Suppressor macrophage treated with lipopolysaccharide for 4 hours (primary cell): ENCODE measurements around the gene QTRT2.

ENCODE experiments used
- DNase-seq: peaks from one replicate; pipeline ENCODE4 v3.0.0-alpha.2; 2020

Gene QTRT2

GRCh38 chr3:114056130-114057010, at the start of gene QTRT2, which contains the start of gene CCDC191:
Gene QTRT2, plus strand, starts transcription at chr3:114056737. Its CDS starts 8,521 bp downstream, at chr3:114065258.
Gene CCDC191, minus strand, starts transcription at chr3:114056526. Its CDS starts 60 bp downstream, at chr3:114056466.
- DNase-seq: peak; percentile 100

GRCh38 chr3:114011059-114011797, 45.3 kb upstream of the QTRT2 start:
- no peak for DNase-seq

- no peak for DNase-seq
These were observed 42.3 kb upstream of the QTRT2 start for GRCh38 chr3:114014211-114014610.

DNA sequence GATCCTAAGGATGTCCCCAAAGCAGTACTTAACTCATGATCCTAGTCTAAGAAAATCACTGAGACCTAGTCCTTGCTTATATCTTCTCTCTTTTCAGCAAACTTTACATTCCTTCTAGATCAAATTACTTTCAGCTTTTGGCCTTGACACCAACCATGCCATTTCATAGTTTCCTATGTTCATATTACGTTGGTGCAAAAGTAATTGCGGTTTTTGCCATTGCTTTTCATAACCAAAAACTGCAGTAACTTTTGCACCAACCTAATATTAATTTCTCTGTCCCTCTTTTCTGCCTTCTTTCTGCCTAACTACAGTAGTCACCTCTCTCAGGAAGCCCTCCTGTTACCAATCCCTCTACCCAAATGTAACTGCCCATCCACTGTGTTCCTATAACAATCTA, 37.1 kb upstream of the QTRT2 start:
- DNase-seq: no peak

DNA sequence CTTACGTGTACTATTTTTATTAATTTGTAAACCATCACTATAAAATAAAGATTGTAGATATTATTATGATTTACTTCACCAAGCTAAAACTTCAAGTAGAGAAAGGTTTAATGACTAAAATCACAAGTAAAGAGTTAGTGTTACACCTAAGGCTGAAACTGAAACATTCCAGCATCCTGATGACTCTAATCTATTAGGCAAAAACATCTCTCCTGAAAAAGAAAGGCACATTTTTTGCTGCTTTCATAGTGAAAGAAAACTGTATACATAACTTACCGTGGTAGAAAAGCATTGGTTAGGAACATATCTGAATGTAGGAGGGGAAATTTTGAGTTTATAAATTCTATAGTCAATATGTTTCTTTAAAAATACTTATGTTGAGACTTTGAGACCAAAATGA, 35.6 kb upstream of the QTRT2 start:
- DNase-seq: no peak

GRCh38 chr3:114022145-114022802, 34.3 kb upstream of the QTRT2 start:
- no peak for DNase-seq

DNA sequence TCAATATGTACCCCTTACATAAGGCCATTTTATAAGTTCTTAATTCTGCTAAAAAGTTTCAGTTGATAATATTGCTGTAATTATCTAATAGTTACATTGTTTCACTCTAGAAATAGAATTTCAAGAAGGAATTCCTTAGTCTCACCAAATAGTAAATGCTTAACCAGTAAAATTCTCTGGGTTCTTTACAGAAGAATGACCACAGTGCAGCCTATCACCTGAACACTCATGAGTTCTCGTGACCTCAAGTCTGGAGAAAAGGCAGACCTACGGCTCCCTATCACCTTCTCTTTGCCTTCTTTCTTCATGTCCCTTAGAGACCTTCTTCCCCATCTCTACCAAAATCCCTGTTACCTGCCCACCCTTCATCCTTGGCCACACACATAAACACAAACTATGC, 31.1 kb upstream of the QTRT2 start:
- DNase-seq: no peak

- no peak for DNase-seq
These were observed 30.2 kb upstream of the QTRT2 start for GRCh38 chr3:114026331-114026730.

- no peak for DNase-seq
These were observed 22.8 kb upstream of the QTRT2 start for GRCh38 chr3:114033721-114034120.

DNA sequence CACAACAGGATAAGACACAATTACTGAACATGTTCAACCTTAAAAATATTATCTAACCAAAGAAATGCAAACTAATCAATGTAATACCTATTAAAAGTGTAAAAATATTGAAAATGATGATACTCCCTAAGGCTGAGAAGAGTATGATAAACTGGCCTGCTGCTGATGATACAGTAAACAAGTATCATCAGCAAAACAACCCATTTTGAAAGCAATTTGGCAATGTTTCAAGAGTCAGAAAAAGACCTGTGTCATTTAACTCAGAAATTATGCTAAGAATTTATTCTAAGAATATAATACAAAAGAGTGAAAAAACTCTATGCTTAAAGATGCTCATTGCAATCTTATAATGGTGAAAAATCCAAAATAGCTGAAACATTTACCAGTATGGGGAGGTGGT, 22.3 kb upstream of the QTRT2 start:
- DNase-seq: no peak

DNA sequence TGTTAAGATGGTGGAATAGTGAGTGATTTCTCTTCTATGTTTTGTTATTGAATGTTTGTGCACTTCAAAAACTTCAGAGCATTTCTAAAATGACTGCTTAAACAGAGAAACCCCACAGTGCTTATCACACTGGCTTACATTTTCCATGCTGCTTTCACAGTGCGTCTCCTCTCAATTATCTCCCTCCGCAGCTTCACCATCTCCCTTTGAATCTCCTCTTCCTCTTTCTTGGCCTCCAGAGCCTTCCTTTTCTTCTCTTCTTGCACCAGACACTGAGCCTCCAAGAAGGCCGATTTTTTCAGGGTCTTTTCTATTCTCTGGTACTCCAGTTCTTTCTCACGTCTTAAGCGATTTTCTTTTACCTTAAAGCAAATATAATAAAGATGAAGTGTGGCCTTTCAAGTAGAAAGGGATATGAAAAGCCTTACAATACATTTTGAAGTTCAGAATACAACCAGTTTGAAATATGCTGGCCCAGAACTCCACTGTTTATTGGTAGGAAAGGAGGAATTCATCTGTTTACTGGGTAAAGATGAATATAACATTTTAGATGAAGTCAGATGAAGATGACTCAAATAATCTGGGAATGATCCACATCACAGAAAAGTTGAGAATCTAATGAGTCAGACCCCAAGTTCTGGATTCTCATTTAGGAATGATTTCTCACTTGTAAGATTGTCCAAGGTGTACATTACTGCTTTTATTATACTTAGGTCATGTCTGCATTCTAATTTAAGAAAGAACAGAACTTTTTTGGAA, 21.6 kb upstream of the QTRT2 start:
- no peak for DNase-seq

GRCh38 chr3:114035896-114036295, 20.6 kb upstream of the QTRT2 start:
- DNase-seq: no peak

DNA sequence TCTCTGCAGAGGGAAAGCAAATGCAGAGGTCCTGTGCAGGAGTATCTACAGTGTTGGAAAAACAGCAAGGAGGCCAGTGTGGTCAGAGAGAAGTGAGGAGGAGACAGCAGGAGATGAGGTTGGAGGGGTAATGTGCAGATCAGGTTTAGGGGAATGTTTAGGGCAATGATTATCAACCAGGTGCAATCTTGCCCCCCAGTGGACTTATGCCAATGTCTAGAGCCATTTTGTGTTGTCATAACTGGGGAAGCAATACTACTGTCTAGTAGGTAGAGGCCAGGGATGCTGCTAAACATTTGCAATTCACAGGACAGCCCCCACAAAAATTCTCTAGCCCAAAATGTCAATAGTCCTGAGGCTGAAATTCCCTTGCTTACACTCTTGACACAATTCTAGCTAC, 13.3 kb upstream of the QTRT2 start:
- no peak for DNase-seq

DNA sequence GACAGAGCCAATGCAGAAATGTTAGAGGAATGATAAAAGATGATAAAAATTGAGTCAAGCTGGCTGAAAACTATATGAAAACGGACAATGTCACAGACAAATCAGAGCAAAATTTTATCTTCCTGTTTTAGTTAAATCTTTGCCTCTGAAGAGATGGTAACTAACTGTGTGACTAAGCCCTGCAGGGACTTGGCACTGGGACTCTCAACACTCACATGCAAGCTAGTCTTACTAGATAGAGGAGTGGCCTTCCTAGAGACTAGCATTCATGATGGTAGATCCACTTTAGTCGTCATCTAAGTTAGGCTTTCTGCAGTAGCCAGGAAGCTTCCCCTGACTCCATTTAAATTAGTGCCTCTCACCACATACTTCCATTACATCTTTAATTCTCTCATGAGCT, 4.3 kb upstream of the QTRT2 start:
- DNase-seq: no peak

DNA sequence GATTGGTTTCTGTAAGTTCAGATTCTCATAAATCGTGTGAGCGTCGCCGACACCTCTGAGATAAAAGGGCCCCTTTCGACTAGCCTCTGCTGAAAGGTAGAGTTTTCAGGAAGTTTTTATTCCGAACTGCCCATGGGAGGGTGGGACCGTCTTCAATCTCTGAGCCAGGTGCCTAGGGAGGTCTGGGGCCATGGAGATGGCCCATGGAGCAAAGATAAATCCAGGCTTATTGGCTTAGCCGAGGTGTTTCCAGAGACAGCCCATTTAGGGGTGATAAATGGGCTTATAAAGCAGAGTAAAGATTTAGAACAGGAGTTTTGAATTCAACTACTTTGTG, 442 bp downstream of the QTRT2 start:
- no peak for DNase-seq

DNA sequence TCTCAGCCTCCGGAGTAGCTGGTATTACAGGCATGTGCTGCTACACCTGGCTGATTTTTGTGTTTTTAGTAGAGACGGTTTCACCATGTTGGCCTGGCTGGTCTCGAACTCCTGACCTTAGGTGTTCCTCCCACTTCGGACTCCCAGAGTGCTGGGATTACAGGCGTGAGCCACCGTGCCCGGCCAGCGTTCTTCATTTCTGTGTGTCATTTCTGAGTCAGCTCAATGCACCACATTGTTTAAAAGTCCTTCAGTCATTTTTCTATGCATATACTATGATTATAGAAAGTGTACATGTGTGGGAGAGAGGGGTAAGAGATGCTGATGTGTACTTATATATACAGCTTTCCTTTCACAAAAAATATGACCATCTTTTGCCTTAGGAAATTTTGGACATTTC, 2.1 kb downstream of the QTRT2 start:
- DNase-seq: no peak

DNA sequence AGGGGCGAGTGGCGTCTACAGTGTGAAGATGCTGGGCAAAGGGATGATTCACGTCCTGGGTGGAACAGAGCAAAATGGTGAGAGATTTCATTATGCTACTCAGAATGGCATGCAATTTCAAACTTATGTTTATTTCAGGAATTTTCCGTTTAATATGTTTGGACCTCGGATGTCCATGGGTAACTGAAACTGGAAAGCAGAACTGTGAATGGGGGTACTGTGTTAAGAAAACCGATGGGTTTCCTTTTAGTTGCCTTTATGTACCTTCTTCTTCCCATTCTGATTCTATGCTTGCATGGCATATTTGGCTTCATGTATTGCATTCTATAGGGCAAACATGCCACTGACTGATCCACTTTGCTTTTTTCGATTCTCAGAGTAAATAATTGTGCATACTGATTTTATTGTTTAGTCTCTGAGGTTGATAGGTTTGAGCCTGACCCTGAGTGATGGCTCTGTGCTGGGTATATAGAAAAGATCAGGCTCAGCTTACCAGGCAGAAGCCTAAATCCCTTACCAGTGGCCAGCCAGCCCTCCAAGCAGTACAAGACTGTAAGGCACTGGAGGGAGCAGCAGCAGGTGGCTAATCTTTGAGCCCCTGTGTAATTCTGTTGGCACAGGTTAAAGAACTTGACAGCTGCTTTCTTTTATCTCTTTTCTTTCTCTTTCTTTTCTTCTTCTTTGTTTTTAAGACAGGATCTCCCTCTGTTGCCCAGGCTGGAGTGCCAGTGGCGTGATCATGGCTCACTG, 4.5 kb downstream of the QTRT2 start:
- DNase-seq: no peak

GRCh38 chr3:114067804-114068203, 11.3 kb downstream of the QTRT2 start:
- DNase-seq: no peak

GRCh38 chr3:114068336-114068735, 11.8 kb downstream of the QTRT2 start:
- no peak for DNase-seq

DNA sequence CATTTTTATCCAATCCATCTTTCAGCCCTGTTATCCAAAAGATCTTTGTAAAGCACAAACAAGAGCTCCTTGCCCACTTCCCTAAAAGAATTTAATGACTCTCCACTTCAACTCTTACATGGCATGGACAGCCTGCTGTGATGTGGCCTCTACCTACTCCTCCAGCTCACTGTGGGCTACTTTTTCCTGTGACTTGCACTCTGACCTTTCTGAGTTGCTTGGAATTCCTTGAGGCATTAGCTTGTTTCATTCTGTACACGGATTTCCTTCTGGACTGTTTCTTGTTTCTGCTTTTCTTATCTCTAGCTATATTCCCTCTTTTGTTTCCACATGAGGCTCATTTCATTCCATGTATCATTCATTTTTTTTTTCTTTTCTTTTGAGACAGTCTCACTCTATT, 15.2 kb downstream of the QTRT2 start:
- no peak for DNase-seq

DNA sequence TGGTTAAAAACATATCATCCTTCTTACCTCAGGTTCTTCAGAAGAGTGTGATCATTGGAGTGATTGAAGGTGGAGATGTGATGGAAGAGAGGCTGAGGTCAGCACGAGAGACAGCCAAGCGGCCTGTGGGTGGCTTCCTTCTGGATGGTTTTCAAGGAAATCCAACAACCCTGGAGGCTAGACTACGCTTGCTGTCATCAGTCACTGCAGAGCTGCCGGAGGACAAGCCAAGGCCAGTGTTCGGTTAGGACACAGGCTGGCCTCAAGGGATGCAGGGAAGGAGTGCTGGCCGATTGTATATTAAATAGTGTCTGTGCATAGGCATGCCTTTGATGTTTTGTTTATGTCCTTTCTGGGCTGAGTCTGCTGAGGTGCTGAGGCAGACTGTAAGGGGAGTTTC, 20.2 kb downstream of the QTRT2 start:
- no peak for DNase-seq

DNA sequence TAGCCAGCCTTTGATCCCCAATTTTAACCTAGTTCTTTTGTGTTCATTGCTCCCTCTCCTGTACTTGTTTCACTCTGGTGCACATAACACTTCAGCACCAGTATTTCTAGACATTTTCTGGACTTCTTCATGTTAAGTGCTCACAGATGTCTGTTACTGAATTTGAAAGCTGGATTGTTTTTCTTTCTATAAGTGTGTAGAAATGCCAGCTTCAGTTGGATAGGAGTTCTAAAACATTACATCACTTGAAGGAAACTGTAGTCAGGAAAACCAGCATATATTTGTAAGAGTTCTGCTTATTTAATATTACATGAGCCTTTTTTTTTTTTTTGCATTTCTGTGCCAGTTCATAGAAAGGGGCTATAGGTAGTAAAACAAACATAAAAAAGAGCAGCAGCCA, 21.6 kb downstream of the QTRT2 start:
- no peak for DNase-seq
